ENCODE results near the gene AP1M2.

DNA sequence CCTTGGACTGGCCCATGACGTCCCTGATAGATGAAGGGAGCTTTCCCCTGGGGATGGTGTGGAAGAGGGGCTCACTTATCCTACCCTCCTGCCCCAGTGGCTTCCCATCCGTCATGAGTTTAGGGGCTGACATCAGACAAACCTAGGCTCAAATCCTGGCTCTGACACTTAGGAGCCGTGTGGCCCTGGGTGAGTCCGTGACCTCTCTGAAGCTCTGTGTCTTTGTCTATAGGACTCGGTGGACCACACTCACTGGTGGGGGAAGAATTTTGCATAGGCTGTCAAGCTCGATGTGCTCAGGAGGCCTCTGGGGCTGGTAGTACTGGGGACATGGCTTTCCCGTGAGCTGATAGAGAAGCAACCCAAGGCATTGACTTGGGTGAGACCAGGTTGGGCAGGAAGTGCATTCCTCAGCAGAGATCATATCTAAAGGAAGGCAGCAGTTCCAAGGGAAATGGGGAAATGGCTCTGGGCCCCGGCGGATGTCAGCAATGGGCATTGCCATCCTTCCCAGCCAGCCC is 17.4 kb upstream of the AP1M2 start:
- TF ChIP-seq GATA2 (IDR thresholded peaks at IDR 0.05; ENCODE audit: low read depth, low read length) (no peak), GATA3 (IDR thresholded peaks at IDR 0.05; ENCODE audit: low read depth, low read length) (no peak)

Data from SH-SY5Y (cell line).